Activated T-cell treated with anti-CD3 and anti-CD28 coated beads, Interleukin-2, amount 50 U/mL, for 48 hours (primary cell): ENCODE results near the gene ADORA1.

ENCODE experiments used
- DNase-seq, 2 experiments: peaks; one replicate each; pipeline ENCODE4 v3.0.0-alpha.2; 2020

ADORA1 gene

DNA sequence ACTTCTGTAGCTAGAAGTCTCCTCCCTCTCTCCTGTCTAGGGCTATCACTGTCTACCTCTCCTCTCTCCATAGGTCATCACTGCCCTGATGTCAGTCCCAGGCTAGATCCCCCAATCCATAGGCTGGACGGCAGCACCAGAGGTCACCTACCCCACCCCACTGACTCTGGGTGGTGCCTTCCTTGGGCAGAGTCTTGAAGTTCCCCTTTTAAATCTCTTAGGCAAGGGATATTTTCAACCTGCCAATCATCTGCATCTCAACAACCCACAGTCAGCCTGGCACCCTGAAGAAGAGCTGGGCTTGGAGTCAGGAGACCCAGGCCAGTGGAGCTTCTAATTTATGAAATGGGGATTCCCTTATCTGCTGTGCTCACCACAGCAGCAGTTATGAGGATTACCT, 34.9 kb downstream of the ADORA1 start:
- no peak for DNase-seq

DNA sequence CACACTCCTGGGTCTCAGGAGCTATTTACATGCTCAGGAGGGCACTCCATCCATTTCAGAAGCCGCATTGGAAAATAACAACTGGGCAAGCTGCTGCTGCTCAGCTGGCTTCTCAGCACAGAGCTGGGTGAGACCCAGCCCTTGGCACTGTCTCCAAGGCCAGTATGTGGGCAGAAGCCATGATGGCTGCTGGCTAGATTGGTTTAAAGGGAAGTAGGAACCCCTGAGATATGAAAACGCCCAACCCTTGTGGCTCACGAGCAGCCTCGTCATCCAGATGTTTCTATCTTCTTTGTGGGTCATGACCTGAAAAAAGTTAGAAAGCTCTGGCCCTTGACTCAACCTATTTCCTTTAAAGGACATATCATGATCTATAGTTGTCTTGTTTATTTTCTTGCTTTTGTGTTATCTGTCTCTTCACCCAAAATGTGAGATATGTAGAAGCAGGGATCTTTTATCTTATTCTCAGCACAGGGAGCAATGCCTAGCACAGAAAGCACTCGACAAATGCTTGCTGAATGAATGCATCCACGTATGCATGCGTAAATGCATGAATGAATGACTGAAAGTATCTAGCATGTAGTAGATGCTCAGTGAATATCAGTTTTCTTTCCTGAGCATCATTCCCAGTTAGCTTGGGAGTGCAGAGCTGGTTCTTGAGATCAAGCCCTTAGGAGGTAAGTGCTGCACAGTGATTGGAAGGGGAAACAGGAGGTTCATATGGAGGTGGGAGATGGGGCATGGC, 36.5 kb downstream of the ADORA1 start:
- no peak for DNase-seq

DNA sequence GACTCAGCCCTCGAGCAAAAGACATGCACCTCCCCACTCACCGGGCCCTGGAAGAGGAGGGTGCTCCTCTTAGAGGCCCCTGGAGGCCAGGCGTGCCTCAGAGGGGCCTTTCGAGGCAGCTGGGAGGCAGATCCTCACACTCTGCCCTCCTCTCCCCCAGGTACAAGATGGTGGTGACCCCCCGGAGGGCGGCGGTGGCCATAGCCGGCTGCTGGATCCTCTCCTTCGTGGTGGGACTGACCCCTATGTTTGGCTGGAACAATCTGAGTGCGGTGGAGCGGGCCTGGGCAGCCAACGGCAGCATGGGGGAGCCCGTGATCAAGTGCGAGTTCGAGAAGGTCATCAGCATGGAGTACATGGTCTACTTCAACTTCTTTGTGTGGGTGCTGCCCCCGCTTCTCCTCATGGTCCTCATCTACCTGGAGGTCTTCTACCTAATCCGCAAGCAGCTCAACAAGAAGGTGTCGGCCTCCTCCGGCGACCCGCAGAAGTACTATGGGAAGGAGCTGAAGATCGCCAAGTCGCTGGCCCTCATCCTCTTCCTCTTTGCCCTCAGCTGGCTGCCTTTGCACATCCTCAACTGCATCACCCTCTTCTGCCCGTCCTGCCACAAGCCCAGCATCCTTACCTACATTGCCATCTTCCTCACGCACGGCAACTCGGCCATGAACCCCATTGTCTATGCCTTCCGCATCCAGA, 37.7 kb downstream of the ADORA1 start:
- no peak for DNase-seq

DNA sequence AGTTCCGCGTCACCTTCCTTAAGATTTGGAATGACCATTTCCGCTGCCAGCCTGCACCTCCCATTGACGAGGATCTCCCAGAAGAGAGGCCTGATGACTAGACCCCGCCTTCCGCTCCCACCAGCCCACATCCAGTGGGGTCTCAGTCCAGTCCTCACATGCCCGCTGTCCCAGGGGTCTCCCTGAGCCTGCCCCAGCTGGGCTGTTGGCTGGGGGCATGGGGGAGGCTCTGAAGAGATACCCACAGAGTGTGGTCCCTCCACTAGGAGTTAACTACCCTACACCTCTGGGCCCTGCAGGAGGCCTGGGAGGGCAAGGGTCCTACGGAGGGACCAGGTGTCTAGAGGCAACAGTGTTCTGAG, 38.3 kb downstream of the ADORA1 start:
- DNase-seq = no peak

DNA sequence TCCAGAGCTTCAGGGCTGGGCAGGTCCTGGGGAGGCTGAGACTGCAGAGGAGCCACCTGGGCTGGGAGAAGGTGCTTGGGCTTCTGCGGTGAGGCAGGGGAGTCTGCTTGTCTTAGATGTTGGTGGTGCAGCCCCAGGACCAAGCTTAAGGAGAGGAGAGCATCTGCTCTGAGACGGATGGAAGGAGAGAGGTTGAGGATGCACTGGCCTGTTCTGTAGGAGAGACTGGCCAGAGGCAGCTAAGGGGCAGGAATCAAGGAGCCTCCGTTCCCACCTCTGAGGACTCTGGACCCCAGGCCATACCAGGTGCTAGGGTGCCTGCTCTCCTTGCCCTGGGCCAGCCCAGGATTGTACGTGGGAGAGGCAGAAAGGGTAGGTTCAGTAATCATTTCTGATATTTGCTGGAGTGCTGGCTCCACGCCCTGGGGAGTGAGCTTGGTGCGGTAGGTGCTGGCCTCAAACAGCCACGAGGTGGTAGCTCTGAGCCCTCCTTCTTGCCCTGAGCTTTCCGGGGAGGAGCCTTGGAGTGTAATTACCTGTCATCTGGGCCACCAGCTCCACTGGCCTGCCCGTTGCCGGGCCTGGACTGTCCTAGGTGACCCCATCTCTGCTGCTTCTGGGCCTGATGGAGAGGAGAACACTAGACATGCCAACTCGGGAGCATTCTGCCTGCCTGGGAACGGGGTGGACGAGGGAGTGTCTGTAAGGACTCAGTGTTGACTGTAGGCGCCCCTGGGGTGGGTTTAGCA, 38.8 kb downstream of the ADORA1 start:
- DNase-seq = no peak

DNA sequence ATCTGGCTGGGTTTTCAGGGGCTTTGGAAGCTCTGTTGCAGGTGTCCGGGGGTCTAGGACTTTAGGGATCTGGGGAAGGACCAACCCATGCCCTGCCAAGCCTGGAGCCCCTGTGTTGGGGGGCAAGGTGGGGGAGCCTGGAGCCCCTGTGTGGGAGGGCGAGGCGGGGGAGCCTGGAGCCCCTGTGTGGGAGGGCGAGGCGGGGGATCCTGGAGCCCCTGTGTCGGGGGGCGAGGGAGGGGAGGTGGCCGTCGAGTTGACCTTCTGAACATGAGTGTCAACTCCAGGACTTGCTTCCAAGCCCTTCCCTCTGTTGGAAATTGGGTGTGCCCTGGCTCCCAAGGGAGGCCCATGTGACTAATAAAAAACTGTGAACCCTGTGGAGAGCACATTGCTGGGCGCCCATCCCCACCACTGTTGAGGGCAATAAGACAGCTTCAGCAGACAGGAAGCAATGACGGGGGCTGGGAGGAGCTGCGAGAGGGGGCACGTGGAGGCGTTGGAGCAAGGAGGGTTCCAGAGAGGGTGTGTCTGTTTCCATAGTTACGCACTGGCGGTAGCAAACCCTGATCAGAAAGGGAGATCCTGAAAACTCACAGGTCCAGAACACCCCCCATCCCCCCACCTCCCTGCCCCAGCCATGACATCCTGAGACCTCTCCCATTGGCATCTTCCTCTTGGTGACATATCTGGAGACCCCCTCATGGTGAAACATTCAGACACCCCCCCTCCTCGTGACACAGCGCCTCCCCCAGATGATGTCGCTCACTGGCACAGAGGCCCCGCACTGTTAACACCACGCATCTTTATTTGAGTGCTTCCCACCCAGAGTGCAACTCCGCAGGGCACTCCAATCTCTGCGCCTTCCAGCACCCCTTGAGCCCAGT, 39.7 kb downstream of the ADORA1 start:
- DNase-seq = no peak

DNA sequence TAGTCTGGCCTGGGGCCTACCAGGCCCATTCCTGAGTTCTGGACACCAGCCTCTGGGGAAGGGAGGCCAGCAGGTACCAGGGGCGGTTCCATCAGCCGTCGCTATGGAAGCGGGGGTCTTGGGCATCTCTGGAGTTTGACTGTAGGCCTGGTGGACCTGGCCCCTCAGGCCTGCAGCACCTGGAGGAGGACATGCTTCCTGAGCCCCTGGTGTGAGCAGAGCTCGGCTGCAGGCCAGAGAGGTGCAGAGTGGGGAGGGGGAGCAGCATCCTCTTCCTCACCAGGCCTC, 40.3 kb downstream of the ADORA1 start:
- DNase-seq = no peak

DNA sequence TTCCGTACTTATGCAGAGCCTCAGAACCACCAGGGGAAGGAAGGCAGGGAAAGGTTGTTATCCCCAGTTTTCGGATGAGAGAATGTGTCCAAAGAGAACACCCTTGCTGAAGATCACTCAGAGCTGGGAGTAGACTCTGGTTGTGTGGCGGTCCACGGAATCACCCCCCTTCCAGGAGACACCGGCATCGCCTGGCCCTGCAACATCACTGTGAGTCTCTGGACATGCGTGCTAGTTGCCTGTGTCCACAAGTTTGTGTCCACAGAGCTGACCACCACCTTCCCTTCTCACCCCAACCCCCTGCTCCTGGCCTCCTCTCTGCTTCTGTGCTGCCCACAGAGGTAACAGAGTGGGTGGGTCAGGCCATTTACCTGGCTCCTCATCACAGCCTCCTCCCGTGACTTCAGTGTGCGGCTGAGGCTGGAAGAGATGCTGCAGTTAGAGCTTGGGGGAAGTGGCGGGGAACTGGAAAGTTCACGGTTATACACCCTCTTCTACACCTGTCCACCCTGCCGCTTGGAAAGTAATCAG, 40.8 kb downstream of the ADORA1 start:
- no peak for DNase-seq

DNA sequence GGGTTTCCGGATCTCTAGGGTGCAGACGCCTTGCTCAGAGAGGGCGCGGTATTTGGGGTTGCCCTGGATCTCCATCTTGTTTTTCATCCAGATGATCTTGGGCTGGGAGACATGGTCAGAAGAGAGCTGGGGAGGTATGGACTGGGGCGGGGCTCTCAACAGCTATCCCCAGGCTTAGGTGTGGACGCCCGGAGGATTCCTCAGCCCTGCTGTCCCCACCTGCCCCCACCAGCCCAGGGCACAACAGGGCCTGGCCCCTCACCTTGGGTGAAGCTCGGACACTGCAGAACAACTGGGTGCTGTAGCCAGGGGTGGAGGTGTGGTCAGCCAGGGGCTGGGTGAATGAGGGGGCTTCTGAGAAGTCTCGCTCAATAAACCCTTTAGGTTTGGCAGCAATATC, 41.5 kb downstream of the ADORA1 start:
- DNase-seq = no peak

DNA sequence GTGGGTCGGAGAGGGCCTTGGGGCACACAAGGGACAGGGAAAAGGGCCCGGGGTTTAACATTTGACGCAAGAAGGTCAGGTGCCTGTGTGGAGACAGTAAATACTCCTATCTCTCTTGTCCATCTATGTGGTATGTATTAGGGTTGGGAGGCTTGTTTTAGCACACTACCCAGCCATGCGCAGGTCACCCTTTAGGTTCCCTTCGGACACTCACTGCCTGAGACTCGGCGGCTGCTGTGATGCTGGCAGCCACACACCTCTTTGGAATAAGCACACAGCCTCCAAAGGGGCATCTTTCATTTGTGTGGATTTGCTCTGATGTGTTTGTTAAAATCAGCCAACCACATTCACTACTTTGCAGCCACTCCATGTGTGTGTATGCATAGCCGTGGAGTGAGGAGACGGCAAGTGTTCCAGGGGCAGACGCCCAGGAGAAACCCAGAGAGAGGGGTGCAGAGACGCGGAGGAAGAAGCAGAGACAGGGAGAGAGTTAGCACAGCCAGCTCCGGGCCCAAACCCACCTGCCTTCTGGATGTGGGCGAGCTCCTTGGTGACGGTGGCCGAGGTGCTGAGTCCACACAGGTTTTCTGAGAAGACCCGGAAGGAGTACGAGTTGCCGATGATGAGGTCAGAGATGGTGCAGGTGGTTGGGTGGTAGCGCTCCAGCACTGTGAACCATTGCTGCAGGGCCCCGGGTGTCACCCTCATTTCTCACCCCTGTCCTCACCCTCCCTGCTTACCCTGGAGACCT, 42.4 kb downstream of the ADORA1 start:
- DNase-seq = no peak

DNA sequence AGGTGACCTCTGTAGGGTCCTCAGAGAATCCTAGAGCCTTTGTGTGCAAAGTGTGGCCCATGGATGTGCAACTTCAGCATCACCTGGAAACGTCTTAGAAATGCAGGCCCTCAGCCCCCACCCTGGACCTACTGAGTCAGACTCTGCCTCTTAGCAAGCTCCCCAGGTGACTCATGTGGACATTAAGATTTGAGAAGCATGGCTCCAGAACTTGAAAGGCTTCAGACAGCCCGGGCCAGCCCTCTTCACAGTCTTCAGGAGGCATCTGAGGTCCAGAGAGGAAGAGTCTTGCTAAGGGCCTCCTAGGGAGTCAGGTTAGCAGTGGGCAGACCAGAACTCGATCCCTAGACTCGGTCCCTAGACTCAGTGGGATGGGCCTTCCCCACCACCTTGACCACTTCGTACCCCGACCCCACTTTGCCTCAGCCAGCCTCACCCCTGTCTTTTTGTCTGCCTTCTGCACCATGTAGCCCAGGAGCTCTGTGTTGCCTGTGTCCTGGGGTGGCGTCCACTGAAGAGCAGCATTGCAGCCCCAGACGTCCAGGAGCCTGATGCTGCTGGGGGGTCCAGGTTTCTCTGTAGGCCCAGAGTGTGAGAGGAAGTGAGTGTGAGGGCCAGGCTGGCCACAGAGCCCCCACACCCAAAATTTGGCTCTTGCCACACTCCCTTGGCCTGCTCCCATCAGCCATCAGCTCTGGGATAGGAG, 43.3 kb downstream of the ADORA1 start:
- no peak for DNase-seq

DNA sequence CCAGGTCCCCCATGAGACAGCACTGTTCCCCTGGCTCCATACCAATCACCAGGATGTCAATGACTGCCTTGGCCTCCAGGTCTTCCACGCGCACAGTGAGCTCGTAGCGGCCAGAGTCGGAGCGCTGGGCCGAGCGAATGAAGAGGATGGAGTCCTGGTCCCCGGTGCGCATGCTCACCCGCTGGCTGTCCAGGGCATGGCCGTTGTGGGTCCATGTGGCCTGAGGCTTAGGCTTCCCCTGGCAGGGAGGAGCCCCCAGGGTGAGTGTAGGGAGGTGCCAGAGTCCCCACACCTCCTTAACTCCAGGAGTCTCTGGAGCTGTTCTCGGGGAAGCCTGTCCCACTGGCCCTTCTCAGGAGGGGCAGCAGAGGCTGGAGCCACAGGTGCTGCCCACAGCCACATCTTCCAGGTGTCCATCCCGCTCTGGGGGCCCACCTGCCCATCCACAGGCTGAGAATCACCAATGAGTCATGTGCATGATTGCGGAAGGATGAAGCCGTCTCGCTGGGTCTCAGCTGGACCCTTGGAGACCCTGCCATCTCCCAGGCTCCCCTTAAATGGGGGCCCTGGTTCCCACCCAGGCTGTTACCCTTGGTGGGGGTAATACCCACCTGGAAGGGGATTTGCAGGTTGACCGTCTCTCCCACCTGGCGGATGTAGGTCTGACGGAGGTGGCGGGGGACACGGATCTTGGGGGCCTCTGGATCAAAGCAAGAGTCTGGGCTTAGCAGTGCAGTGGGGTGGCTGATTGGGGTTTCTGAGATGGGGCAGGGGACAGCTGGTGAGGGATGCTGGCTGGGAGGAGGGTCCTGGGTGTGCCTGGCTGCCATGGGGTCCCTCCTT, 44.0 kb downstream of the ADORA1 start:
- no peak for DNase-seq

DNA sequence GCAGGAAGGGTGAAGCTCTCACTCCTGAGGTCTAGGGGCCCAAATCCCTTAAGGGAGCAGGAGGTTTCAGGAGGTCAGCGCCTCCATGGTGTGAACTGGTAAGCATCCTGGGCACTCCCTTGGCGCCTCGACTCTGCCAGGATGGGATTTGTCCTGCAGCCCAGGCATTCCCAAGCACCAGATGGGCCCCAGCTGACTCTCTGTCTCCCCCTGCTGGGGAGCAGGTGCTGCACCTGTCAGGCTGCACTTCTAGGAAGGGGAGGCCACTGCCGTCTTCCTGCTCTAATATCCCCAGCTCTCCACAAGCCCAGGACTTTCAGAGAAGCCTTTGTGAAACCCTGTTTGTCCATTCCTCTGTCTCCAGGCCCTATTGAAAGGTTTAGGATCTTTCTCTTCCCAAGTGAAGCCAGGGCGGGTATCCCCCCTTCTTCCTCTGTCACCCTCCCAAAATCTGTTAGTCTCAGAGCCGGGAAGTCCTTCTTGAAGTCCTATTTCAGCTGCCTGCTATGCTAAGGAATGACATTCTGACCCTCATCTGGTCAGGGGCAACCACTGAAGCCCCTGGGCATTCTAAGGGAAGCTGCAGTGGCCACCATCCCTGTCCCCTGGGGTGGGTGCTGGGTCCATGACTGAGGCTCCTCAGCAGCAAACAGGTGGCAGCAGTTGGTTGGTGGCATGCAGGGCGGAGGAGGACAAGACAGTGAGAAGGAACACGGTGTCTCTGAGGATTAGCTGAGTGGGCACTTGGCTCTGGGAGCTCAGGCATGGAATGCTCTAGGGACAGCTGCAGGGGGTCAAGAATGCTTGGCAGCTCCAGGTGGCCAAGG, 44.9 kb downstream of the ADORA1 start:
- DNase-seq = peak; percentile 64 to 67

DNA sequence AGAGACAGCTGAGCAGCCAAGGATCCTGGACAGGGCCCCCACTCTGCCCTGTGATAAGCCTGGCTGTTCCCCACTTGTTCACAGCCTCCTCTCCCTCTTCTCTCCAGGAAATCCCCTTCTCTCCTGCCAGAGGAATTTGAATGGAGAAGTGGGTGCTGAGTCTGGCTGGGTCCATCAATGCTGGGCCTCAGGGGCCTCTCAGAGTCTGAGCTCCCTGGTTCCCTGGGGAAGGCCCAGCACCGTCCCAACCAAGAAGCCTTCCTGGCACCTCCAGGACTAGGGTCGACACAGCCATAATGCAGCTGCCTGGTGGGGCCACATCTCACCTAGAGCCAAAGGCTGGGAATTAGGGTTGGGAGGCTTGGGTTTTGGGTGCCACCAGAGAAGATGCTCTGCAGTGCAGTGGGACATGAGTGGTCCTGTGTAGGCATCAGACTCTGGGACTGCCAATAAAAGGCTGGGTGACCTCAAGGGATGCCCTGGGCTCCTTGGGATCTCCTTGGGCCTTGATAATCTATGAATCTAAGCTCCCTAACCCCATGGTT, 45.6 kb downstream of the ADORA1 start:
- DNase-seq = no peak

DNA sequence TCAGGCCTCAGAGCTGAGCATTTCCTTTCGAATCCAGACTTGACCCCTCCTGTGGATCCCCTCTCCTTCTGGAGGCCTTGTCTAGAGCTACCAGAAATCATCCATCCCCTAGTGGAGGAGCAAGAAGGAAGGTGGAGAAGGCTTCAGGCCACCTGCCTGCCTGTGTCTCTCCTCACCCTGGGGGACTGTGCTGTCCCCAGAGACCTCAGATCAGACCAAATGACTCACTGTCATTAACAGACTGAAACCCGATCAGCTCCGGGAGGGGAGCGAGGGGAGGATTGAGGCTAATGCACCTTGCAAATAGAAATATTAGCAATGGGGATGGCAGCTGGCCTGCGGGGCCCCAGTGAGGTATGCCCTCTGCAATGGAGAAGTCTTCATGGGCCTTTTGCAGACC, 46.0 kb downstream of the ADORA1 start:
- DNase-seq = no peak

DNA sequence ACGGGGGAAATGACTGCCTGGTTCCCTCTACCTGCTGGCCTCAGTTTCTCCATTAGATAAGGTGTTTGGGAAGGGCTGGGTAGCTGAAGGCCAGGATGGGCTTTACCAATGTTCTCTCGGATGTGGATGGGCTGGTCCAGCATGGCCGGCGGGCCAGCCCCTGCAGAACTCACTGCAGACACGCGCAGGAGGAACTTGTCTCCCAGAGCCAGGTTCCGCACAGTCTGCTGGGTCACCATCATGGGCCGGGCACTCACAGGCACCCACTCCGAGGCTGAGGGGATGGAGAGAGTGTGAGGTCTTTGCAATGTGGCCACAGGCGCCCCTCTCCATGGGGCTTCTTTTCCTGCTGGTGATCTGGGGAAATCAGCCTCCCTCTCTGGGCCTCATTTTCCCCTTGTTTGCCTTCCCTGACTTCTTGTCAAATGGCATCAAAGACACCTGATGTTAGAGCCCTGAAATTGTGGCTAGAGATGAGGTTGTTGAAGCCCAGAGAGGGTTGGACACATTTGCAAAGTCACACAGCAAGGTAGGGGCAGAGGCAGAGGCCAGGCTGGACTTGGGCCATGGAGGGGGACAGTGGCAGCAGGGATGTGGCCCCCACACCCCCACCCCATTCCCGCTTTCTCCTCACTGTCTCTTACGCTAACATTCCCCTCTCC, 46.9 kb downstream of the ADORA1 start:
- no peak for DNase-seq

DNA sequence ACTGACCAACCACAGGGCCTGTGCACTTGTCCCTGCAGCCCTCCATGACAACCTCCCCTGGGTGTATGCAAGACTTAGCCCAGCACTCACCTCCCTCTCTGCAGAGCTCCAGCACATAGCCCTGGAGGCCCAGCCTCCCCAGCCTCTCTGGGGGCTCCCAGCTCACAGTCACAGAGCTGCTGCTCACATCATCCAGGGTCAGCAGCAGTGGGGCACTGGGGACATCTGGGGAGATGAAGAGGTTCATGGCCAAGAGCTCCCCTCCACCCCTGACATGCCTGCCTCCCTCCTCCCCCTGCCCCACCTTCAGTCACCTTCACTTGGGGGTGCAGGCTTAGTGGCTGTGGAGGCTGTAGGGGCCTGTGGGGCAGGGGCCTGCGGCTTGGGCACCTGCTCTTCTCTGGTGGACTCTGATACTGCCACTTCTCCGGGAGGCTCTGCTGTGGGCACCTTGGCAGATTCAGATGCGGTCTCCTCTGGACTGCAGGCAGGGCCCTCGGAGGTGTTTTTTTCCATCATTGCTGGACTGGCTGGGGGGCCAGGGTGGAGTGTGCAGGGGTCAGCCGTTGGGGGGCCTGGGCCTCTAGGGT, 47.8 kb downstream of the ADORA1 start, which contains the start of gene MYBPH:
TSS of gene MYBPH (minus strand) at position 590 of the 590 bp plus-strand sequence. CDS start at position 519, 71 bp downstream.
- no peak for DNase-seq

DNA sequence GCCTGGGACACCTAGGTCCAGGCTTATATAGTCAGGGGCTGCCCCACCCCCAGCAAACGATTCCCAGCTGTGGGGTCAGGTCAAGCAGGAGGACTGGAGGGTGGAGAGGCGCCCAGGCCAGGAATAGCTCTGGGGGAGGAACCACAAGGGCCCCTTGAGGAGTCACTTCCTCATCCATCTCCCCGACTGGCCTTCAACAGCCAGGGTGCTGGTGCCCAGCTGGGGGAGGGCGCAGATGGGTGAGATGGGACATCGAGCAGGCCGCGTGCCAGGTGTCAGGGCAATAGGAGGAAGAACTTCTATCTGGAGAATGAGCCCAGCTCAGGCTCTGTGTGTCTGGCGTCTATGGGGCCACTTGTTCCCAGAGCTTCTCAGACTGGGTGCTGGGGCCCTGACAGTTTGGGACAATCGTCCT, 48.3 kb downstream of the ADORA1 start:
- no peak for DNase-seq
